Measurements from ENCODE around the gene DCAF6.

Gene DCAF6

DNA sequence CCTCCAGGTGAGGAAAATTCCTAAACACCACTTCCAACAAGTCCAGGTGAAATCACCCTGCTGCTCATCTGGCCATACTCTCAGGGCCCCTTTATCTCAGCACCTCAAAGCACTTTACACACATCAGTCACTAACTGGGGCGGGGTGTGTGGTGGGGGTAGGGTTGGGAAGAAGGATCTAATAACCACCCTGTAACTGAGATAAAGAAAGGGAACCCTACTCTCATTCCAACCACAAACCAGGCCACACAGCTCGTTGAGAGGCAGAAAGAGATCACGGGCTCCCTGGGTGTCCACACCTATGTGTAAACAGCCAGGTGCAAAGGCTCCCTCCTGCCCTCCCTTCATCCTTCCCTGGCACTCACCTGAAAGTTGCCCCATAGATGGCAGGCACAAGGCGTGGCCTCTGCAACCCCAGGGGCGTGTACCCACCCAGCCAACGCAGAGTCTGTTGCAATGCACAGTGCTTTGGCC lies 179.9 kb downstream of the DCAF6 start:
- Histone ChIP-seq H3K27ac (no peak overlapping the region), H3K4me2 (no peak overlapping the region), H3K79me2 (ENCODE audit: insufficient read depth, low read depth) (no peaks in the 10 kb centered on the region), H4K20me1 (ENCODE audit: insufficient read depth) (no peaks in the 10 kb centered on the region), H3K27me3 (ENCODE audit: insufficient read depth, low read depth) (0 out of 2 replicates have a peak, but pooled peaks cover 3% of the 10 kb centered on the region), H3K4me3 (IDR thresholded peaks at IDR 0.05; ENCODE audit: insufficient read depth, low read depth, low read length) (no peak overlapping the region), H3K4me1 (ENCODE audit: low read depth, poor library complexity, severe bottlenecking) (no peaks in the 10 kb centered on the region), H3K9ac (no peak overlapping the region), H3K36me3 (ENCODE audit: insufficient read depth) (no peaks in the 10 kb centered on the region), H2AFZ (ENCODE audit: low read depth) (no peak overlapping the region)
- TF ChIP-seq, protein P1, sequence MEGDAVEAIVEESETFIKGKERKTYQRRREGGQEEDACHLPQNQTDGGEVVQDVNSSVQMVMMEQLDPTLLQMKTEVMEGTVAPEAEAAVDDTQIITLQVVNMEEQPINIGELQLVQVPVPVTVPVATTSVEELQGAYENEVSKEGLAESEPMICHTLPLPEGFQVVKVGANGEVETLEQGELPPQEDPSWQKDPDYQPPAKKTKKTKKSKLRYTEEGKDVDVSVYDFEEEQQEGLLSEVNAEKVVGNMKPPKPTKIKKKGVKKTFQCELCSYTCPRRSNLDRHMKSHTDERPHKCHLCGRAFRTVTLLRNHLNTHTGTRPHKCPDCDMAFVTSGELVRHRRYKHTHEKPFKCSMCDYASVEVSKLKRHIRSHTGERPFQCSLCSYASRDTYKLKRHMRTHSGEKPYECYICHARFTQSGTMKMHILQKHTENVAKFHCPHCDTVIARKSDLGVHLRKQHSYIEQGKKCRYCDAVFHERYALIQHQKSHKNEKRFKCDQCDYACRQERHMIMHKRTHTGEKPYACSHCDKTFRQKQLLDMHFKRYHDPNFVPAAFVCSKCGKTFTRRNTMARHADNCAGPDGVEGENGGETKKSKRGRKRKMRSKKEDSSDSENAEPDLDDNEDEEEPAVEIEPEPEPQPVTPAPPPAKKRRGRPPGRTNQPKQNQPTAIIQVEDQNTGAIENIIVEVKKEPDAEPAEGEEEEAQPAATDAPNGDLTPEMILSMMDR (conservative IDR thresholded peaks at IDR 0.05; ENCODE audit: low read depth, low read length): no peak

GRCh38 chr1:168119750-168120149 lies 183.3 kb downstream of the DCAF6 start:
- Histone ChIP-seq H2AFZ (ENCODE audit: low read depth) (no peak overlapping the region), H3K9ac (no peak overlapping the region), H3K4me2 (no peak overlapping the region), H4K20me1 (ENCODE audit: insufficient read depth) (no peaks in the 10 kb centered on the region), H3K4me3 (IDR thresholded peaks at IDR 0.05; ENCODE audit: insufficient read depth, low read depth, low read length) (no peak overlapping the region), H3K36me3 (ENCODE audit: insufficient read depth) (no peaks in the 10 kb centered on the region), H3K27ac (no peak overlapping the region), H3K79me2 (ENCODE audit: insufficient read depth, low read depth) (no peaks in the 10 kb centered on the region), H3K27me3 (ENCODE audit: insufficient read depth, low read depth) (0 out of 2 replicates have a peak, but pooled peaks cover 3% of the 10 kb centered on the region), H3K4me1 (ENCODE audit: low read depth, poor library complexity, severe bottlenecking) (no peaks in the 10 kb centered on the region)
- TF ChIP-seq, protein P1 (conservative IDR thresholded peaks at IDR 0.05; ENCODE audit: low read depth, low read length): no peak

- no peaks in the 10 kb centered on the region for H3K4me1 ChIP-seq (ENCODE audit: low read depth, poor library complexity, severe bottlenecking)
- no peaks in the 10 kb centered on the region for H3K36me3 ChIP-seq (ENCODE audit: insufficient read depth)
- H3K27me3 ChIP-seq (ENCODE audit: insufficient read depth, low read depth): 0 out of 2 replicates have a peak, but pooled peaks cover 3% of the 10 kb centered on the region
- no peak overlapping the region for H2AFZ ChIP-seq (ENCODE audit: low read depth)
- H3K9ac ChIP-seq: no peak overlapping the region
- H3K27ac ChIP-seq: no peak overlapping the region
- no peak overlapping the region for H3K4me2 ChIP-seq
- H3K79me2 ChIP-seq (ENCODE audit: insufficient read depth, low read depth): no peaks in the 10 kb centered on the region
- TF ChIP-seq, protein P1 (conservative IDR thresholded peaks at IDR 0.05; ENCODE audit: low read depth, low read length): no peak
- H4K20me1 ChIP-seq (ENCODE audit: insufficient read depth): no peaks in the 10 kb centered on the region
- H3K4me3 ChIP-seq (IDR thresholded peaks at IDR 0.05; ENCODE audit: insufficient read depth, low read depth, low read length): no peak overlapping the region
Observed at GRCh38 chr1:168121401-168122011, 185.0 kb downstream of the DCAF6 start.

DNA sequence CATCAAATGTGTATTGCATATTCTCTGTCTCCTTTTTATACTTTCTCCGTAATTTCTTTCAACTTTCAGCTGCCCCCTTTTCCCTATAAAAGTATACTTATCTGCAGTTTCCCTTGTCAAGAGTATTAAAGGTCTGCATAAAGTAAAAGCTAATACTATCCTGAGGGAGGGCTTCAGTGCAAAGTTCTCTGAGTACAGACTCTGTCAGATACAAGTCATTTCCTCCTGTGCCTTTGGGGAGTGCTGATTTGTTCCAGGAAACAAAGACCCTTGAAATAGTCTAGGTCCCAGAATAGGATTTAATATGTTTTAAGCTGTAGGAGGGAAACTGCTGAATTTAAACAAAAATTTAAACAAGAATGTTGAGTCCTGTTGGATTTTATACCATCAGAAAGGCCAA lies 188.6 kb downstream of the DCAF6 start:
- Histone ChIP-seq H2AFZ (ENCODE audit: low read depth) (no peak overlapping the region), H3K27me3 (ENCODE audit: insufficient read depth, low read depth) (no peaks in the 10 kb centered on the region), H3K79me2 (ENCODE audit: insufficient read depth, low read depth) (no peaks in the 10 kb centered on the region), H3K27ac (no peak overlapping the region), H4K20me1 (ENCODE audit: insufficient read depth) (no peaks in the 10 kb centered on the region), H3K36me3 (ENCODE audit: insufficient read depth) (no peaks in the 10 kb centered on the region), H3K4me2 (no peak overlapping the region), H3K4me3 (IDR thresholded peaks at IDR 0.05; ENCODE audit: insufficient read depth, low read depth, low read length) (no peak overlapping the region), H3K9ac (no peak overlapping the region), H3K4me1 (ENCODE audit: low read depth, poor library complexity, severe bottlenecking) (no peaks in the 10 kb centered on the region)
- TF ChIP-seq, protein P1 (conservative IDR thresholded peaks at IDR 0.05; ENCODE audit: low read depth, low read length): no peak

All from KMS-11 (cell line).